Central memory CD8-positive, alpha-beta T cell (primary cell): ENCODE results near the gene SEMA3A.

Experiments used
- ATAC-seq: fragments of 150-1000 bp; cut with Tn5 transposase; replicated peaks from 2 replicates; pipeline ENCODE4 v1.10.0; 2022; ENCODE audit warnings: mild to moderate bottlenecking, moderate FRiP score, moderate number of reproducible peaks; ENCODE audit not compliant: poor library complexity, severe bottlenecking; ENCODE audit errors: extremely low read depth
- DNase-seq, 2 donors: peaks; one replicate each; pipeline ENCODE4 v3.0.0; 2021; ENCODE audit warnings: low spot score in 2 of 2
- H3K27ac Mint-ChIP-seq: one replicate; pipeline ENCODE4 v1.8.0; 2022; ENCODE audit warnings: low read depth, mild to moderate bottlenecking, moderate library complexity, mixed read lengths
- H3K27me3 Mint-ChIP-seq: one replicate; pipeline ENCODE4 v1.8.0; 2022; ENCODE audit warnings: mixed read lengths
- H3K36me3 Mint-ChIP-seq: one replicate; pipeline ENCODE4 v1.8.0; 2022; ENCODE audit warnings: mild to moderate bottlenecking, moderate library complexity, mixed read lengths; ENCODE audit not compliant: insufficient read depth
- H3K4me1 Mint-ChIP-seq: one replicate; pipeline ENCODE4 v1.8.0; 2022; ENCODE audit warnings: mixed read lengths
- H3K4me3 Mint-ChIP-seq: one replicate; pipeline ENCODE4 v1.8.0; 2022; ENCODE audit warnings: mild to moderate bottlenecking, moderate library complexity, mixed read lengths
- H3K9me3 Mint-ChIP-seq: one replicate; pipeline ENCODE4 v1.8.0; 2022; ENCODE audit warnings: mixed read lengths

The SEMA3A gene

DNA sequence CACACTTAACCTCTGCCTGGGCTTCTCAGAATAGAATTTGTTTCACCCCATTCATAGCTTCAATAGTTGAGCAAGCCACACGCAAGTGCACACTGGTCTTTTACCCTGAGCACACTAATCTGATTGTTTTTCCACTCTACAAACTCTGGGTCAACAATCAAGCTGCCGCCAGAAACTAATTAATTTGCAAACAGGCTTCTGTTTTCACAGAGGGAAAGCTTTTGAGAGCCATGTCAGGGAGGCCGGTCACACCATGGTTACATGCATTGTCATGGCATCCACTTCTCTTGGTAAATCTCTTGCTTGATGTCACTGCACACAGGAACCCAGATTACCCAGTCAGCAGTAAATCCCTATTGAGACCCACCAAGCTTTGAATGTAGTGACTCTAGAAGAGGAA lies 154.2 kb downstream of the SEMA3A start:
- Mint-ChIP-seq H3K9me3 (peaks cover 26% of the 10 kb centered on the region), H3K4me3 (no peak overlapping the region), H3K27me3 (no peaks in the 10 kb centered on the region), H3K27ac (no peak overlapping the region), H3K4me1 (no peaks in the 10 kb centered on the region), H3K36me3 (no peaks in the 10 kb centered on the region)
- ATAC-seq (no peak), DNase-seq (no peak)

DNA sequence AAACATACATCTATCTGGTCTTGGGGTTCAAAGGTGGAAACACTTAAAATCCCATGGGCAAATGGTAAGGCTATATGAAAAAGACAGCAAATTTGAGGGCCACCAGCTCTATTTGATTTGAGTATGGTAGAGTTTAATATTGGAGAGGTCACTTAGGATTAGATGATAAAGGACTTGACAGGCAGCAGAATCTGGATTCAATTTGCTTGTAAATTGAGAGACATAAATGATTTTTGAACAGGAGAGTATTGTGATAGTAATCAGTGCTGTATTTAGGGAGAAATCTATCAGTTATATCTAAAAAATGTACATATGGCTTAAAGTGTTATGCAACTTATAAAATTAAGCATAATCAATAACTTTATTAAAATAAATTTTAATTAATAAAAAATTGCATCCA lies 155.2 kb downstream of the SEMA3A start:
- Mint-ChIP-seq H3K36me3 (no peaks in the 10 kb centered on the region), H3K27ac (no peak overlapping the region), H3K4me1 (no peaks in the 10 kb centered on the region), H3K9me3 (peaks cover 18% of the 10 kb centered on the region), H3K27me3 (no peaks in the 10 kb centered on the region), H3K4me3 (no peak overlapping the region)
- DNase-seq: no peak
- no peak for ATAC-seq

DNA sequence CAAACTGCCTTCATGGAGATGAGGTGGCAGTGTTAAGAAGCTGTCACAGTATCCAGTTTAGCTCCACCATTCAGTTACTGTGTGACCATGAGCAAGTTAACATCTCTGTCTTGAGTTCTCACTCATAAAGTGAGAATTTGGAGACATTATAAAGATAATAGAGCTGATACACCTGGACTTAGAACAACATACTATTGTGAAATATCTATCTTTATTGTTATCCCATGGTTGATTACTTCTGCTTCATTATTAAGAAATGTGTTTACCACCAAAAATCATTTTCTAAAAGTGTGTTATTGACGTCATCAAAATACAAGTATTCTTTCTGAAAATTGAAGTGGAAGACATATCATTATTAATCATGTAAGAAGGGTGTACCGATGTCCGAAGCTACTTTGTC lies 166.9 kb downstream of the SEMA3A start:
- no peaks in the 10 kb centered on the region for H3K36me3 Mint-ChIP-seq
- no peaks in the 10 kb centered on the region for H3K27me3 Mint-ChIP-seq
- H3K9me3 Mint-ChIP-seq: peaks cover 10% of the 10 kb centered on the region
- ATAC-seq (no peak), DNase-seq (no peak)
- H3K4me1 Mint-ChIP-seq: no peaks in the 10 kb centered on the region
- H3K27ac Mint-ChIP-seq: no peak overlapping the region
- H3K4me3 Mint-ChIP-seq: no peak overlapping the region

GRCh38 chr7:84025332-84025927 lies 169.2 kb downstream of the SEMA3A start:
- no peak for DNase-seq
- ATAC-seq: no peak
- Mint-ChIP-seq H3K9me3 (peaks cover 21% of the 10 kb centered on the region), H3K27ac (no peak overlapping the region), H3K4me1 (no peaks in the 10 kb centered on the region), H3K4me3 (no peak overlapping the region), H3K27me3 (no peaks in the 10 kb centered on the region), H3K36me3 (no peaks in the 10 kb centered on the region)

DNA sequence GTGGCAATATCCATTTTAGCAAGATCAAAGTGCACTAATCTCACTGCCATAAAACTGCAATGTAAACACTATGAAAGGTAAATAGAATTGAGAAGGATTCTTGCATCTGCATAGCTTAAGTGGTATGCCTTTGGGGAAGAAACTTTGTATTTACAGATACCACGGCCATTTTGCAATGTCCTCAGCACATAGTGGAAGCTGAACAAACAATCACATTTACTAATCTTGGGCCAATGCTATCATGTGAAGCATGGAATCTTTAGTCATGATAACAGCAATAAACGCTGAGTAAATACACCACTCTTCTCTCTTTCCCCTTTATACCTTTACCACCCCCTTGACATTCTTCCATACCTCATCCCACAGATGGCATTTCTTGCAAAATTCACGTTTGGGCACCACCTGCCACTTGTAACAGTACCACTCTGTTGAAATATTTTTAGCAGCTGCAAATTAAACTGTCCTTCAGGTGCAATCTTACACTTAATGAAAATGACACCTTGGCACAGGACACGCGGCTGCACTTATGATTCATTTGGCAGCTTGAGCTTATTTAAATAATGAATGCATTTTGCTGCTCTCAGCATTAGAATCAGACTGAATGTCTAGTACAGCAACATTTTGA lies 171.8 kb downstream of the SEMA3A start:
- Mint-ChIP-seq H3K27ac (no peak overlapping the region), H3K36me3 (no peaks in the 10 kb centered on the region), H3K27me3 (no peaks in the 10 kb centered on the region), H3K4me3 (no peak overlapping the region), H3K9me3 (peaks cover 21% of the 10 kb centered on the region), H3K4me1 (no peaks in the 10 kb centered on the region)
- no peak for ATAC-seq
- no peak for DNase-seq

DNA sequence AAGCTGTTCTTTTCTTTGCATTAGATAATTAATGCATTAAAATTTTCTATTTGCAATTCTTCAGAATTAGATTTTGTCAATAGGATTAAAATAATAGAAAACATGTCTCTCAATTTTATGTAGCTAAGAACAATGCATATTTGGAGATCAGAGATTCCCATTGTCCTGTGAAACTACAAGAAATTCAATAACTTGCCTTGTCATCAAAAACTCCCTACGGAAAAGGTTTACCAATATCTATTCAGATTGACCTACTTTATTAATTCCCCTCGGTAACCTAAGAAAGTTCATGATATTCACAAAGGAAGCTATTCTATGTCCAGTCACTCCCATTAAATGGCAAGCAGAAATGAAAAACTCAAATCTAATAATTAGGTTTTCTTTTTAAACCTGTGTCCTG lies 172.6 kb downstream of the SEMA3A start:
- ATAC-seq: no peak
- H3K4me3 Mint-ChIP-seq: no peak overlapping the region
- no peaks in the 10 kb centered on the region for H3K4me1 Mint-ChIP-seq
- H3K36me3 Mint-ChIP-seq: no peaks in the 10 kb centered on the region
- no peak overlapping the region for H3K27ac Mint-ChIP-seq
- DNase-seq: no peak
- no peaks in the 10 kb centered on the region for H3K27me3 Mint-ChIP-seq
- peaks cover 21% of the 10 kb centered on the region for H3K9me3 Mint-ChIP-seq

GRCh38 chr7:84021292-84021908 lies 173.2 kb downstream of the SEMA3A start:
- H3K9me3 Mint-ChIP-seq: peaks cover 20% of the 10 kb centered on the region
- ATAC-seq: no peak
- H3K4me1 Mint-ChIP-seq: no peaks in the 10 kb centered on the region
- no peak overlapping the region for H3K27ac Mint-ChIP-seq
- no peaks in the 10 kb centered on the region for H3K36me3 Mint-ChIP-seq
- H3K27me3 Mint-ChIP-seq: no peaks in the 10 kb centered on the region
- H3K4me3 Mint-ChIP-seq: no peak overlapping the region
- DNase-seq: no peak

DNA sequence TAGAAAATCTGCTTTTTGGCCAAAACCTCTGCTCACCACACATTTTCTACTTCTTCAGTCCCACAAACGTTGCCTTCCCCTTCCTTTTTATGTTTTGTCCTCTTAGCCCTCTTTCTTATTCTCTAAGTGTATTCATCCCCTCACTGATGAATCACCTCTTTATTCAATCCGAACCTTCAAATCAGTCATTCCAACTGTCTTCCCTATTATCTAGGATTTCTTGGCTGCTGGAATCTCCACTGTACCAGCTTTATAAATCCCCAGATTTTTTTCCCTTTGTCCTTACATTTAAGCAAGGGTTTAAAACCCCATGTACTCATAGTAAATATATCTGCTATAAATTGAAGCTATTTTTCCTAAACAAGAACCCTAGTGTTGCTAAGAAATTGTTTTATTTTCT lies 176.9 kb downstream of the SEMA3A start:
- DNase-seq (no peak), ATAC-seq (no peak)
- Mint-ChIP-seq H3K27ac (no peak overlapping the region), H3K4me3 (no peak overlapping the region), H3K36me3 (no peaks in the 10 kb centered on the region), H3K27me3 (no peaks in the 10 kb centered on the region), H3K4me1 (no peaks in the 10 kb centered on the region), H3K9me3 (peaks cover 18% of the 10 kb centered on the region)

- Mint-ChIP-seq H3K4me3 (no peak overlapping the region), H3K4me1 (no peaks in the 10 kb centered on the region), H3K27ac (no peak overlapping the region), H3K9me3 (peaks cover 22% of the 10 kb centered on the region), H3K36me3 (no peaks in the 10 kb centered on the region), H3K27me3 (no peaks in the 10 kb centered on the region)
- no peak for ATAC-seq
- no peak for DNase-seq
These were observed 180.9 kb downstream of the SEMA3A start for GRCh38 chr7:84013616-84014240.

- Mint-ChIP-seq H3K9me3 (peaks cover 17% of the 10 kb centered on the region), H3K4me1 (no peaks in the 10 kb centered on the region), H3K27me3 (no peaks in the 10 kb centered on the region), H3K27ac (no peak overlapping the region), H3K36me3 (peaks cover 1% of the 10 kb centered on the region), H3K4me3 (no peak overlapping the region)
- ATAC-seq: no peak
- DNase-seq: no peak
These were observed 184.8 kb downstream of the SEMA3A start for GRCh38 chr7:84009782-84010181.

GRCh38 chr7:84009051-84009450 lies 185.5 kb downstream of the SEMA3A start:
- no peaks in the 10 kb centered on the region for H3K27me3 Mint-ChIP-seq
- H3K36me3 Mint-ChIP-seq: peaks cover 1% of the 10 kb centered on the region
- no peaks in the 10 kb centered on the region for H3K4me1 Mint-ChIP-seq
- H3K4me3 Mint-ChIP-seq: no peak overlapping the region
- no peak overlapping the region for H3K27ac Mint-ChIP-seq
- DNase-seq (no peak), ATAC-seq (no peak)
- H3K9me3 Mint-ChIP-seq: peaks cover 15% of the 10 kb centered on the region

GRCh38 chr7:84003191-84003590 lies 191.4 kb downstream of the SEMA3A start:
- no peaks in the 10 kb centered on the region for H3K9me3 Mint-ChIP-seq
- DNase-seq (no peak), ATAC-seq (no peak)
- peaks cover 1% of the 10 kb centered on the region for H3K36me3 Mint-ChIP-seq
- H3K4me3 Mint-ChIP-seq: no peak overlapping the region
- H3K4me1 Mint-ChIP-seq: no peaks in the 10 kb centered on the region
- no peak overlapping the region for H3K27ac Mint-ChIP-seq
- no peaks in the 10 kb centered on the region for H3K27me3 Mint-ChIP-seq

DNA sequence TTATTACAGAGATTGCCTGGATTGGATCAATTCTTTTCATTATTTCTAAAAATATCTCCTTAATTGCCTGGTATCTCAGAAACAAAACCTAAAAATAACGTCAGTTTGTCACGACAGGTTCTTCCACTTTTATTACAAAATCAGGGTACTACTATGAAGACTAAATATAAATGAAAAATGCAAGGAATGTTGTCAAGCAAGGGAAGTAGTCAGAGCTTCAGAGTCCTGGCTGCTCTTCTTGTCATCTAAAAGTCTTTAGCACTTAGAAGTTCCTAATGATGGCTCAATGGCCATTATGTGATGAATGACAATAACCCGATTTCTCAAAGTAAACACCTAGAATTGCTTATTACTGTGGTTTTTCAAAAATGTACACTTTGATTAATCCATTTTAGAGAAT lies 192.2 kb downstream of the SEMA3A start:
- H3K36me3 Mint-ChIP-seq: no peaks in the 10 kb centered on the region
- no peaks in the 10 kb centered on the region for H3K4me1 Mint-ChIP-seq
- DNase-seq (no peak), ATAC-seq (no peak)
- no peak overlapping the region for H3K4me3 Mint-ChIP-seq
- H3K9me3 Mint-ChIP-seq: no peaks in the 10 kb centered on the region
- H3K27me3 Mint-ChIP-seq: no peaks in the 10 kb centered on the region
- H3K27ac Mint-ChIP-seq: no peak overlapping the region
